ELR (cell line): Measurements from ENCODE around the gene MTPN.

ENCODE experiments used
- DNase-seq: peaks from one replicate; pipeline ENCODE4 v3.0.0-alpha.2; 2015; ENCODE audit warnings: low read depth

The MTPN gene

DNA sequence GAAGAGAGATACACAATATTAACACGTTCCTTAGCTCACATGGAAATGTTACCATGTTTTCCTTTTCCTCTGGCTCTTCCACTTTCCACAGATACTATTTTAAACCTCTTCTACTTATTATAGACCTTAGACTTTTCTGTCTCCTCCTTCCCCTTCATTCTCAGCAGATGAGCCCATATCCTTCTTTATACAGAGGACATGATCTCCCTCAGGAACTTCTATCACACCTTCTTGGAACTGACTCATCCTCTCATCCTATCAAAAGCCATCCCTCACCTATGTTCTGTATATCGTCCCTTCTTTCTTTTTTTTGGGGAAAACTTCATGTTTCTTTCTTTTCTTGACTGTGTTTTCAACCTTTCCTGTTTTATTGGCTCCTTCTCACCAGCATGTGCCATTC lies 20.8 kb downstream of the MTPN start:
- no peak for DNase-seq

DNA sequence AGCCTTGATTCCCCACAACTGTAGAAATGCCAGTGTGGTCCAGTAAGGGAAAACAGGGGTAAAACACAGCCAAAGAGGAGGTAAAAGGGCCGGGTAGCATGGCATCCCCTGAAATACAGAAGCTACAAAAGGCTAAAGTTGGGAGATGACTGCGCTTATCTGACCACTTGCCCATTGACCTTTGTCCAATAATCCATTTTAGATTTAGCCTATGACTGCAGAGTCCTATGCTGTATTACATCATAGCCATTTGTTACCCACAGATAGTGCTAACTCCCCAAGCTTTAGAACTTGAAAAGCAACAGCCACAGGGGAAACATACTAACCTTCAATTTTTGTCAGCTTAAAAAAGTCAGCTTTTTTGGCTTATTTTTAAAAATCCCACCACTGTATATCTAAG lies 26.2 kb downstream of the MTPN start:
- DNase-seq = no peak

DNA sequence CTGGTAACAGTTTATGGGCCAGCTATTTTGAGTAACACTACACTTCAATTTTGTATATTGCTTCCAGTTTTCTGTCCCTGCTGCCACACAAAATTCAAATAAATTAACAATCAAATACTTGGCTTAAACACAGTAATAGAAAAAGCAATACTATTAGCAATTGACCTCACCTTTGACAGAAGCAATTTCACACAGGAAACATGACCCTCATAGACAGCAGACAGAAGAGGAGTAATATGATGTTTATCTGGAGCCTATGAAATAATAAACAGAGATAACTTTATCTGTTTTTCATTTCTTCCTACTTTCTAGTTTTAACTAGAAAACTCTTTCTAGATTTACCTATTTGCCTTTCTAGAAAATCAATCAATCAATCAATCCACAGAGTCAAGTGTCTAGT lies 26.7 kb downstream of the MTPN start:
- no peak for DNase-seq

DNA sequence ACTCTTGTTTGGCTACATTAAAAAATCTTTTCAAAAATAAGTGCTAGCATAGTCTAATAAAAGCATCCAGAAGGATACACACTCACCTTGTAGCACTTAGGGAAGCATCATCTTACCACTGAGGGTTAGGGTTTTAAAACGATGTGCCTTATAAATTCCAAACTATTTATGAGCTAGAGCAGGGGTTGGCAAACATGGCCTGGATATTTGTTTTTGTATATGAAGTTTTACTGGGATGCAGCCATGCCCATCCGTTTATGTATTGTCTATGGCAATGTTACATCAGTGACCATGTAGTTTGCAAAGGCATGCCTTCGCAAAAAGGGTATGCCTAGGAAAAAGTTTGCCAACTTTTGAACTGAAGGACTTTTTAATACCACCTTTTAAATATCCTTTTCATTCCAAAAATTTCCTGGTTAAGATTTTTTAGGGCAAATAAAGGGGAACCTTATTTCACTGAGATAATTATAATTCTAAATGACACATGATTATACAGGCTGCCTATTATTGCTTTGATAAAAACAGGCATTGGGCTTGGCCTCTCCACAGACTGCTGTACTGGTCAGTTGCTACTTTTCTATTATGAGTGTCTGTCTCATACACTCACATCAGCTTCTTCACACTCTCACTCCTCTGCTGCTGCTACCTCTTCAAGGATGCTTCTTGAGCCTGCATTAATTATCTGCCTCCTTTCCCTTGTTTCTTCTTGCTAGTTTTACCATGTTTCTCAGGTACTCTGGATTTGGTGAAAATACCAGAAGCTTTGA lies 30.7 kb downstream of the MTPN start:
- DNase-seq = no peak

DNA sequence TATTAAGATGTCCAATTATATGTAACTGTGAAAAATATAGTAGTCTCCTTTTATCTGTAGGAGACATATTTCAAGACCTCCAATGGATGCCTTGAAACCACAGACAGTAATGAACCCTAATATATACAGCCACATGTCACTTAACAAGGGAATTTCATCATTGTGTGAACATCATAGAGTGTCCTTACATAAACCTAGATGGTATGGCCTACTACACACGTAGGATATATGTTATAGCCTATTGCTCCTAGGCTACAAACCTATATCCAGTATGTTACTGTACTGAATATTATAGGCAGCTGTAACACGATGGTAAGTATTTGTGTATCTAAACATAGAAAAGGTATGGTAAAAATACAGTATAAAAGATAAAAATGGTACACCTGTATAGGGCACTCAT lies 32.4 kb downstream of the MTPN start:
- no peak for DNase-seq

DNA sequence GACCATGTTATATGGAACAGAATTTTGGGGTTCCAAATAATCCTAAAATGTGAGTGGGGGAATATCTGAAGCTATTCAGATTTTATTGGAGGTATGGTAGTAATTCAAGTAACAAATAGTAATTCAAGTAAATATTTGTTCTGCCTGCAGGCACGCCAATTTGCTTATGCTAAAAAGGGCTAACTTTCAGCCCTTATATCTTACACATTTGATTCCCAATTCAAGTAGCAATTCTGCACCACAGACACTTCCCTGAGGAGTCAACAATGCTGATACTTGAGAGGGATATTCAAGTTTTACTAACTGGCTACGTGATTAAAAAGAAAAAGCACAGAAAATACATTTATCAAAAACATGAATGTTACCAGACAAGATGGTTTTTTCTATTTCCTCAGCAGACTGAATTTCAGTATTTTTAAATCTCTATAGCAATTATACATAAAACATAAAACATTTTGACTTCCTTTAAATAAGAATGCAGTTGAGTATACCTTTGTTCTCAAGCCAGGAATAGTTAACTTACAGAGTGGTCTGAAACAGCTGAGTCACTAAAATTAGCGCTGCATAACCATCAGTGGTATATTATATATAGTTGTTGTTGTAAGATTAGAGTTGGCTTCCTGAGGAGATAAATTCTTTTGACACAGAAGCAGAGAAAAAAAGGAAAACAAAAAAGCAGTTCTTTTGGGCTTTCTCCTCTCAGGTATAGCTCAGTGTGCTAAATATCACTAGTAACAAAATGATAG lies 33.9 kb downstream of the MTPN start:
- DNase-seq = no peak

DNA sequence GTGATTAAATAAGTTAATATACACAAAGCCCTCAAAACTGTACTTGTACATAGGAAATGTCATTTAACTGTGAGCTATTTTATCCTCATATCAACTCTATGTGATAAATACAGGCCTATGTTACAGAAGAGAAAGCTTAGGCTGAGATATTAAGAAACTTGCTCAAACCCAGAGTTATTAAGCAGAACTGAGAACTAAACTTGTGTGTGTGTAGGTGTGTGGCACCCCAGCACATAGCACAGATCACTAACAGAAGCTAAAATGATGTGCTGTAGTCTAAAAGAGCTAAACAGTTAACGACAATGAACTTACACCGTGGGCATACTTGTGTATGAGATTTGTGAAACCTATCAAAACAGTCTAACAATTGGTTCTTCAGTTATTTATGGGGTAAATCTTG lies 34.5 kb downstream of the MTPN start:
- no peak for DNase-seq

DNA sequence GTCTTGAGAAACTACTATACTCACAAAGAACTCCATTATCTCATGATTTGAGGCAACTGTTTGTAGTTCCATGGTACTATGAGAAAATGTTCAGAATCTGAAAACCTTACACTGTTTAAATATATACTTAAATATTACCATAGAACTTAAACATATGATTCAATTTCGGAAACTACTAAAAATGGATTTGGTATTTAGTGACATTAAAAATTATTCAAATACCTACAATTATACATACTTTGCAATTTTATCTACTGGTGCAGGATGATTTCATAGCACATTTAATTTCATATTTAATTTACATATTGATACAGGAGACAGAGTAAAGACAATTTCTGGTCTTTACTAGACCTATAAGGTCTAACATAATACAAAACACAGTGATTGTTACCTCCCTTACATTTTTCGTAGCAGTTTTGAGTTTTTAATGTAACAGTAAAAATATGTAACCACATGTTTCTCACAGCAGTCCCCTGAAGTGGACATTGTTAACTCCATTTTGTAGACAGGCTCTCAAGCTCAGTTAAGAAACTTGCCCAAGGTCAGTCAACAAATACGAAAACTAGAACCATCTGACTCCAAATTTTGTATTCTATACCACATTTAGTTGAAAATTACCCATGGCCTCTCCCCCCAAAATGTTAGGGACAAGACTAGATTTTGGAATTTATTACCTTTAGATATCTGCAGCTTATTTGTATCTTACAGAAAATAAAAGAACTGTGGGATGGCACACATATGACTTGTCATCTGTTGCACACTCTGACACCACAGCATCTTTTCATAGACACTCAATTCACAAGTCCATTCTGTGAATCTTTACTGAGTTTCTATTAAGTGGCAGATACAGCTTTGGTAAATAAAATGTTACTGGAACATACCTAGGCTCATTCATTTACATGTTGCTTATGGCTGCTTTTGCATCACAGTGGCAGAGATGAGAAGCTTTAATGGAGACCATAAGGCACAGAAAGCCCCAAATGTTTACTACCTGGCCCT lies 36.8 kb downstream of the MTPN start:
- DNase-seq = no peak

DNA sequence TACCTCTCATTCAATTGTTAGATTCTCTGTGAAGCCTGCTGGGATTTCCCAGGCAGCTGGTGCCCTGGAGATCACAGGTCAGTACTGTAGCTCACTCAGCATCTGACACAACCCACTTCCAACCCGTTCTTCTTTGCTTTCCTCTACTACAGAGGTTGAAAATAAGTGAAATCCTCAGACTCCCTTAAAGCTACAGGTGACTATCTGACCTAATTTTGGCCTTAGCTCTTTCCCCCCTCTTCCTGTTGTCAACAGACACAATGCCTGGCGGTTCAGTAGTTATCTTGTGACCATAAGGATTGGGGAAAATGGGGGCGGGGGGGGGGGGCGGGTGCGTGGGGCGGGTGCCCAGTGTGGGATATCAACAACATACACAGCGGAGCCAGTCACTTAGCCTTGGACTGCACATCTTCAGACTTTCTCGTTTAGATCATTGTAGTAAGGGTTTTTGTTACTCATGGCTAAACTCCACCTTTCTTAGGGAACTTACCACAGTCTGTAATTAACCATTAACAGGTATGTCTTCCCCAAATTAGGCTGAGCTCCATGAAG lies 37.8 kb downstream of the MTPN start:
- DNase-seq = no peak

DNA sequence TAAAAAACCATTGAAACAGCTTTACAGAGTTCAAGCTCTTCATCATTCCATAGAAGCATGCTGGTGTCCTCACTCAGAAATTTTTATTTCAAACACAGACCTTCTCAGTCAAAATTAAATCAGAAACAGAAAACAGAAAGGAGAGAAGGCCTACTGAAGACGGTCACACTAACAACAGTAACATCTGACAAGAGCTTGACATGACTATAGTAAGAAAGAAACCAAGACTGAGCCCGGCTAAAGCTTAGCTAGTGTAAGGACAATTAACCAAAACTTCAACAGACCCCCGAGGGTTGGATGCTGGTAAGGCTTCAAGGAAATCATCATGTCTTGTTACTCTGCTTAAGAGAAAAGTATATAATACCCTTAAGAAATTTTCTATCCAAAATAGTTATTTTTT lies 38.6 kb downstream of the MTPN start:
- no peak for DNase-seq

DNA sequence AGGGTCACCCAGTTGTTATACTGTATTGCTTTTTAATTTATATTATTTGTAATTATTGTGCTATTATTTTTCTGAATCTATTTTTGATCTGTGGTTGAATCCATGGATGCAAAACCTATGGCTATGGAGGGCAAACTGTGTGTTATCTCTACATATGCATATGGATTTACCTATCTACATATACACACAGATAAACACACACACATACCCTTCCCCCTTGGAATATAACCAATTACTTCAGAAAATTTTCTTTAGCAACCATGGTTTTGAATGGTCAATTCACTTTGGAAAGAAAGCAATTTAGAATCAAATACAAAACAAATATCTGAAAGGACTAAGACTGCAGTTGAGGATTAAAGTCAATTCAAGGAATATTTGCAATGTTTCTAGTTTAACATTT lies 39.1 kb downstream of the MTPN start:
- no peak for DNase-seq

DNA sequence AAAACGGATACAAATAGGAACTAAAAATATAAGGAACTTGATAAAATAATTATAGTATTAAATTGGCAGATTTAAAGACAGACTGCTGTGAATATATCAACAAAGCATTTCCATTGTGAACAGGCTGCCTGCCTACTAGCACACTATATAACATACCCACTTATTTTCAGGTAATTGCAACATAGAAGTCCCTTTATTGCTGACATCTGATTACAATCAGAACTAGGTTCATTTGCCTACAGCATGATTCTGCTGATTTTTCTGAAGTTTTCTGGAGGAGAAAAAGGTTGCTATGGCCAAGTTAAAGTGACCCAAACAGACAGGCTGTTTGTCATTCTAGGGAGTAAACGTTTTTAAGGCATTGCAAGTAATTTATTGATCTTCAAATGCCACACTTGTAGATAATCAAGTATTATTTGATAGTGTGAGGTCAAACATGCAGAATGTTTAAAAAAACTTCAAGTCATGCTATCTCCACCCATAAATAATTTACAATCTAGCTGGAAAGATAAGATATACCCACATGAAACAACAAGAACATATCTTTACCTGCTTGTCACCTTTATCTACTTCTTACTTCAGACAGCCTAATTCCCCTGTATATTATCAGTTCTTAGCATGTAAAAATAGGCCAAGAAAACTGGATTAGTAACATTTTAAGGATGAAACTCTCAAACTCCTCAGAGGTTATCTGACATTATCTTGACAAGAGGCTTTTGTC lies 40.5 kb downstream of the MTPN start:
- no peak for DNase-seq

DNA sequence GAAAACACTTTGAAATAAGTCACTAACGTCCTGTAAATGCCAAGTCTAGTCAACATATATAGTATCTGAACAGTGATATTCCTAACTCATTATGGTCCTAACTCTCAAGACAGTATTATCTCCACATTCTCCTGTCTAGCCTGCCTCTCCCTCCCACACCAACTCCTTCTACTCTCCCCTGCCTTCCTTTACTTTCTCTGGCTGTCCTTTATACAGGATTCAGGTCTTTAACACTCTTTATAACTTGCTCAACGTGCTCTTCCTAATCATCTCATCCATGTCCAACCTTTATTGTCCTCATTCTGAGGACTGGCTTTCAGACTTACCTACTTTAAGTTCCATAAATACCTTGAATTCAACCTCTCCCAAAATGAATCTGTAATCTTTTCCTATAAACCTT lies 42.5 kb downstream of the MTPN start:
- DNase-seq = no peak

DNA sequence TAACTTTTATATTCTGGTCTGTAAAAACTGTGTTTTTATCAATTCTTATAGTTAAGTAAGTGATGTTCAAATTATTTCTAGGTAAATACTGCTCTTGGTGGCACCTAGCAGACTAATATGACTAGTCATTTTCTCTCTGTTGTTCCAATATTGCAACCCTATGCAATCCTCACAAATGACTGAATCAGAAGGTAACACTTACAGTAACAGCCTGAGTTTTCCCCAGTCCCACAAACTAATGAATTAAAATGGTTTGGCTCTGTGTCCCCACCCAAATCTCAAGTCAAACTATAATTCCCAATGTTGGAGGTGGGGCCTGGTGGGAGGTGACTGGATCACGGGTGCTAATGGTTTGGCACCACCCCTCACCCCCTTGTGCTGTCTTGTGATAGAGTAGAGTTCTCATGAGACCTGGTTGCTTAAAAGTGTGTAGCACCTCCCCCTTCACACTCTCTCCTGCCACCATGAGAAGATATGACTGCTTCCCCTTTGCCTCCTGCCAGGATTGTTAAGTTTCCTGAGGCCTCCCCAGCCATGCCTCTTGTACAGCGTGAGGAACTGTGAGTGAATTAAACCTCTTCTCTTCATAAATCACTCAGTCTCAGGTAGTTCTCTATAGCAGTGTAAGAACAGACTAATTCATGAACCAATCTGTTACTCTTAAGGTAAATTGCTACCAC lies 43.5 kb downstream of the MTPN start:
- DNase-seq = no peak

DNA sequence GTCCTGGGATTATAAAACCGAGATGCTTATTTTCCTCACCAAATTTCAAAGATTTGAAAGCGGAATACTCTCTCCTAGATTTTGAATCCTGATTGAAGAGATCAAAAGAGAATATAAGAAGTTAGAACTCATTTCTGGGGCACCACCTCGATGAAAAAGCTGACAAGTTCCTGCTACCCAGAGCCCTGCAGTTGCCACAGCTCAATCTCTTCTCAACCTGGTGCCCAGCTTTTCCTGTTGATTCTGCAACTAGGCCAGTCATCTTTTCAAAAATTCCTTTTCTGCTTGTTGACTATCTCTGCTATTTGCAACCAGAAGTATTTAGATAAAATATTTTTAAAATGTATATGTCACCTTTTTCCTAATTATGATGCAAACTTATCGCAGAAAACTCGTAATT lies 45.0 kb downstream of the MTPN start:
- DNase-seq = no peak

DNA sequence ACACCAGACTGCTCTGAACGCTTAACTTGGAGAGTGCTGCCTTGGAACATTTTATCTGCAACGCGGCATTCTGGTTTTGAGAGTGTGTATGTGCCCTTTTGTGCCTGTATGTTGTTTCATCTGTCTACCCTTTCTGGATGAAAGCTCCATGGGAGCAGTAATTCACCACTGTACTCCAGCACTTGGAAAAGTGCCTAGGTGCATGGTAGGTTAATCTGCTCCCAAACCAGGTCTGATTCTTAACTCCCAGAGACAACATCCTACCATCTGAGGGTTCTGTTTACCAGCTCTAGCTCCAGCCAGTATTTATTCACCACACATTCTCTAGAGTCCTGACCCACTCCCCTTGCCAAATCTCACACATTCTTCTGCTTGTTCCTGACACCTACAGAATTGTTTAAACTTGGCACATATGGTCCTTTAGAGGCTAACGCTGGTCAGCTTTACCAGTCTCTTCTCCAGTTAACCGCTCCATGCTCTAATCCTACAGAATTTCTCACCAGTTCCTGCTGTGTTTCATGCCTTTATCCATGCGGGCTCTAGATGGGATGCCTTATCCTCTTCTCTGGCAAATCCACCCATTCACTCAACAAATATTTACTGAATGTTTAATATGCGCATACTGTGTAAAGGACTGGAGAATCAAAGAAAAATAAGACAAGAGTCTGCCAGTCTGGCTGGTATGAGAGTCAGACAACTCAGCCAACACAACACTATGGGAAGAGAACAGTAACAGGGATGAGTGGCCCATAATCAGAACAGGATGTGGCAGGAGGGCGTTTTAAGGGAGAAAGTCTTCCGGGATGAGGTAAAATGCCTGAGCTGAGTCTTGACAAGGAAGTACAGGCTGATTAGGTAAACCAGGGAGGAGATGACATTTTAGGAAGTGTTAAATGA lies 46.3 kb downstream of the MTPN start:
- peak; percentile 59 for DNase-seq

DNA sequence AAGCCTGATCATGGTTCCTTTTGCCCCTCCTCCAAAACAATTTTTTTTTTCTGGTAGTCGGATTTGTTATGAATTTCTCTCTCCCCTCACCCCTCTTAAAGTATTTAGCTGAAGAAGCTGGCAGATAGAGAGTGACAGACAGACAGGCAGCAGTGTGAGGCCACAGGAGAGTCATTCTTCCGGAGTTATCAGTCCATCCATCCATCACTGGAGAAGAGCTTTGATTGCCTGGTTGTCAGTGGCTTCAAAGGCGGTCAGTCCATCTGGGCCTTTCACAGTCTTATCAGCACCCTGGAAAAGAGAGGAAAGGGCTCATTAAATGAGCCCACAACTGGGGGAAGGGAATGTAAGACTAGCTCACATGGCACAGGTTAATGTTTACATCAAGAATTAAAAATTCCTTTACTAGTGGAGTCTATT lies 47.4 kb downstream of the MTPN start:
- no peak for DNase-seq

DNA sequence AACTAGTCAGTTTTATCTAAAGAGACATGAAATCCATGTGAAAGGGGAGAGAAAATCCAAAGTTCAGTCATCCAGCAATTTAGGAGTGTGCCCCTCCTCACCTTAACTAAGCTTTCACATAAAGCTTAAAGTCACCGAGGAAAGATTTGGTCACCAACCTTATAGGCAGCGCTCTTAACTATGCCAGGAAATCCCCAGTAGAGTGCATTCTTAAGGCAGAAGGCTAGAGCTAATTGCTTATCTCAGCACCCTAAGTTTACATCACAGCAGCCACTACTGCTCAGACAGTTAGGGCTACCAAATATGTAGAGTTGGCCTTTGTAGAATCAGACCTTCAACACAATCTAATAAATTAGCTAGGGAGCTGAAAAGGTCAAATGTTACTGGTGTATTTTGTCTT lies 47.9 kb downstream of the MTPN start:
- no peak for DNase-seq

DNA sequence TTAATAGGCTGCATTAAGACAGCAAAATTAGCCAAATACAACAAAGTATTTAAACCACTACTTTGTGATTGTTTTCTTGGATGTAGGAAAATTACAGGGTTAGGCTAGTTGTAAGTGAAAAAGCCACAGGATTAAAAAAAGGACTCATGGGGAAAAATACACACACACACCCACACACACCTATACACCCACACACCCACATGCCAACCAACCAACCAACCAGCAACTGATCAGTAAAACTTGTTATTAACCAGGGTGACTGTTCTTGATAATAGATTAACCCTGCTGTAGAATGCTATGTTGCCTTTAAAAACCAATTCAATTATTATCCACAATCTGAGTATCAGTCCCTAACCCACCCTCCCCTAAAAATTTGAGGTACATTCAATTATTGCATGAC lies 49.0 kb downstream of the MTPN start:
- DNase-seq = no peak

DNA sequence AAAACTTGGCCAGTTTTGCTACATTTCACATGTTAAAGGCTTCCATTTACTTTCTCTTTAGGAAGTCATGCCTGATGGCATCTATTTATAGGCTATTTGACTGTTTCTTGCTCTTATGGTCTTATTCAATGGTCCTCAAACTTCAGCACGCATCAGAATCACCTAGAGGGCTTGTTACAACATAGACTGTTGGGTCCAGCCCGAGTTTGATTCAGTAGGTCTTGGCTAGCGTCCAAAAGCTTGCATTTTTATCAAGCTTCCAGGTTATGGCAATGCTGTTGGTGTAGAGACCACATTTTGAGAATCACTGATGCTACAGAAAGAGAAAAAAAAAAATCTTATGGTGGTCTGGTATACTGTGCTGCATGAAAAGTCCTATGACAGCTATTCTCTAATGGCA lies 51.9 kb downstream of the MTPN start:
- no peak for DNase-seq
